Measurements from ENCODE around the gene FLNB.

The FLNB gene

GRCh38 chr3:58025406-58025805, 17.2 kb downstream of the FLNB start:
- H3K27ac ChIP-seq: no peak overlapping the region
- H3K27me3 ChIP-seq: no peaks in the 10 kb centered on the region
- no peaks in the 10 kb centered on the region for H3K36me3 ChIP-seq
- no peaks in the 10 kb centered on the region for H3K4me1 ChIP-seq (ENCODE audit: control insufficient read depth in 1 of 2, insufficient read depth in 1 of 2, low read depth in 1 of 2, low read length in 1 of 2)
- TF ChIP-seq CTCF (IDR thresholded peaks at IDR 0.05): no peak
- no peak overlapping the region for H3K4me3 ChIP-seq (ENCODE audit: low read depth in 1 of 2, low read length in 1 of 2)
- no peaks in the 10 kb centered on the region for H3K9me3 ChIP-seq

- no peak for TF ChIP-seq CTCF (IDR thresholded peaks at IDR 0.05)
- no peak overlapping the region for H3K4me3 ChIP-seq (ENCODE audit: low read depth in 1 of 2, low read length in 1 of 2)
- no peaks in the 10 kb centered on the region for H3K27me3 ChIP-seq
- no peak overlapping the region for H3K27ac ChIP-seq
- no peaks in the 10 kb centered on the region for H3K4me1 ChIP-seq (ENCODE audit: control insufficient read depth in 1 of 2, insufficient read depth in 1 of 2, low read depth in 1 of 2, low read length in 1 of 2)
- no peaks in the 10 kb centered on the region for H3K36me3 ChIP-seq
- no peaks in the 10 kb centered on the region for H3K9me3 ChIP-seq
These were observed 17.8 kb downstream of the FLNB start for GRCh38 chr3:58025837-58026569.

GRCh38 chr3:58026598-58026997, 18.4 kb downstream of the FLNB start:
- TF ChIP-seq CTCF (IDR thresholded peaks at IDR 0.05): no peak
- Histone ChIP-seq H3K36me3 (no peaks in the 10 kb centered on the region), H3K4me1 (ENCODE audit: control insufficient read depth in 1 of 2, insufficient read depth in 1 of 2, low read depth in 1 of 2, low read length in 1 of 2) (no peaks in the 10 kb centered on the region), H3K27me3 (no peaks in the 10 kb centered on the region), H3K4me3 (ENCODE audit: low read depth in 1 of 2, low read length in 1 of 2) (no peak overlapping the region), H3K9me3 (no peaks in the 10 kb centered on the region), H3K27ac (no peak overlapping the region)

- no peaks in the 10 kb centered on the region for H3K27me3 ChIP-seq
- H3K36me3 ChIP-seq: no peaks in the 10 kb centered on the region
- no peaks in the 10 kb centered on the region for H3K9me3 ChIP-seq
- no peak for TF ChIP-seq CTCF (IDR thresholded peaks at IDR 0.05)
- H3K27ac ChIP-seq: no peak overlapping the region
- no peaks in the 10 kb centered on the region for H3K4me1 ChIP-seq (ENCODE audit: control insufficient read depth in 1 of 2, insufficient read depth in 1 of 2, low read depth in 1 of 2, low read length in 1 of 2)
- H3K4me3 ChIP-seq (ENCODE audit: low read depth in 1 of 2, low read length in 1 of 2): no peak overlapping the region
These were observed 19.6 kb downstream of the FLNB start for GRCh38 chr3:58027704-58028317.

- Histone ChIP-seq H3K9me3 (no peaks in the 10 kb centered on the region), H3K36me3 (no peaks in the 10 kb centered on the region), H3K27me3 (no peaks in the 10 kb centered on the region), H3K4me3 (ENCODE audit: low read depth in 1 of 2, low read length in 1 of 2) (no peak overlapping the region), H3K4me1 (ENCODE audit: control insufficient read depth in 1 of 2, insufficient read depth in 1 of 2, low read depth in 1 of 2, low read length in 1 of 2) (no peaks in the 10 kb centered on the region), H3K27ac (no peak overlapping the region)
- no peak for TF ChIP-seq CTCF (IDR thresholded peaks at IDR 0.05)
These were observed 20.7 kb downstream of the FLNB start for GRCh38 chr3:58028902-58029301.
